Stimulated activated CD8-positive, alpha-beta memory T cell treated with anti-CD3 and anti-CD28 coated beads, Interleukin-2, amount 100 ng/mL, for 1 hour (primary cell): ENCODE measurements around the gene NKIRAS1.
"Not testable (repeated sequence)": the region's sequence is repeated elsewhere in the genome, so short reads cannot be mapped to it uniquely, and the experiment has no call there.

ENCODE experiments used
- DNase-seq, 2 donors: peaks; one replicate each; pipeline ENCODE4 v3.0.0-alpha.2; 2020; ENCODE audit warnings: low read depth in 2 of 2

The NKIRAS1 gene

GRCh38 chr3:23904545-23904944 is 12.2 kb downstream of the NKIRAS1 start:
- DNase-seq, result no peak

- no peak for DNase-seq
Measured at GRCh38 chr3:23900744-23901143, 16.0 kb downstream of the NKIRAS1 start.

- no peak for DNase-seq
Measured at GRCh38 chr3:23895181-23895580, 21.6 kb downstream of the NKIRAS1 start.

GRCh38 chr3:23894254-23895061 is 22.3 kb downstream of the NKIRAS1 start:
- DNase-seq, result no peak

DNA sequence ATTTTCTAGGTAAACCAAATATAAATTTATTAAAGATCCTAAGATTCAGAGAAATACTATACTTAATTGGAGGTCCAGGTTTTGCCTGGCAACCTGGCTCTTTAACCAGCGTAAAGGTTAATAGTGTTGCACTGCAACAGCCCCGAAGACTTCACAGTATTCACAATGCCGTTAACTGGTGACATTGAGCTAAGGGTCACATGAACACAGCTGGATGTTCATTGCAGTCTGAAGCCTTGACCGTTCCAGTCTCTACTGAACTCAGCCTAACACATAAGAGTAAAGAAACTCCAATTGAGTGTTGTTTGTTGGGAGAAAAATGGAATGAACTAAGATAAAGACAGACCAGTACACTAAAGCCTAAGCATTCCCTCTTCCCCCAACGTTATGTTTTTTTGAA is 26.8 kb downstream of the NKIRAS1 start:
- DNase-seq, result no peak

DNA sequence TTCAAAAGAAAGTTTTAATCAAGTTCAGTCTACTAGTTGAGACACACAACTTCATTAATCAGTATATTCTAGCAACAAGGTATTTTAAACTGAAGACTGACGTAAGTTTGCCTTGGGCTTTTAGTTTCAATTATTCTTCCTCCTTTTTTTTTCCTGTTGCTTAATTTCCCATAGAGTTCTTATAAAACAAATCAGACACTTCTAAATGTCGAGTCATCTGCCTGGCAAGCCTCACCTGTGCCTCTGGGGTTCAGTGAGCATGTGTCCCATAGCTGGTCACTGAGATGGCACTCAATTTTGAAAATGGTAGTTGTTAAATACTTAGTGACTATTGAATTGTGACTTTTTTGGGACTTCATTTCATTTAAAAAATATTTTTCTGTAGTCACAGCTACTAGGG is 27.4 kb downstream of the NKIRAS1 start:
- no peak for DNase-seq

GRCh38 chr3:23888617-23889228 is 28.1 kb downstream of the NKIRAS1 start:
- no peak for DNase-seq

DNA sequence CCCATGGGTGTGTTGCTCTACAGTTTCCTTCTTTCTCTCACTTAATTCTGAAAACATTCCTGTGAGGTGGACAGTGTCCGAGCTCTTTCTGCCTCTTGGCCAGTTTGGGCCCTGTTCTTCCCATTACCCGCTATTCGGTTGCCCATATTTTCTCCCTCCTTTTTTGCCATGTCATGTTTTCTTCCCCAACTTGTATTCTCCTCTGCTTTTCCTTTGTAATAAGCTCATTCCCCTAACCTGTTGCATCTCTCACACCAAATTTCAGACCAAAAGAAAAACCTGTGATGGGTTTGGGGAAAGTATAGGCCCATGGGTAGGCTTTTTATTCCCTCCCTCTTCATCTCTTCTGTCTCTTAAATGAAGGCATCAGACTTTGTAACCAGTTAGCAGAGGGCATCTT is 30.5 kb downstream of the NKIRAS1 start:
- no peak for DNase-seq

- DNase-seq, result no peak
Measured at GRCh38 chr3:23885210-23885609, 31.6 kb downstream of the NKIRAS1 start.

GRCh38 chr3:23884481-23884880 is 32.3 kb downstream of the NKIRAS1 start:
- no peak for DNase-seq

DNA sequence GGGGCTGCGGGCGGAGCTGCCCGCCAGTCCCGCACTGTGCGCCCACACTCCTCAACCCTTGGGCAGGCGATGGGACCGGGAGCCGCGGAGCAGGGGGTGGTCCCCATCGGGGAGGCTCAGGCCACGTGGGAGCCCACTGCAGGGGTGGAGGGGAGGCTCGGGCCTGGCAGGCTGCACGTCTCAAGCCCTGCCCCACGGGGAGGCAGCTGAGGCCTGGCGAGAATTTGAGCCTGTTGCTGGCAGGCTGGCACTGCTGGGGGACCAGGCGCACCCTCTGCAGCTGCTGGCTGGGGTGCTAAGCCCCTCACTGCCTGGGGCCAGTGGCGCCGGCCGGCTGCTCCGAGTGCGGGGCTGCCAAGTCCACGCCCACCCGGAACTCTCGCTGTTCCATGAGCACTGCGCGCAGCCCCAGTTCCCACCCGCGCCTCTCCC is 34.3 kb downstream of the NKIRAS1 start:
- no peak for DNase-seq

DNA sequence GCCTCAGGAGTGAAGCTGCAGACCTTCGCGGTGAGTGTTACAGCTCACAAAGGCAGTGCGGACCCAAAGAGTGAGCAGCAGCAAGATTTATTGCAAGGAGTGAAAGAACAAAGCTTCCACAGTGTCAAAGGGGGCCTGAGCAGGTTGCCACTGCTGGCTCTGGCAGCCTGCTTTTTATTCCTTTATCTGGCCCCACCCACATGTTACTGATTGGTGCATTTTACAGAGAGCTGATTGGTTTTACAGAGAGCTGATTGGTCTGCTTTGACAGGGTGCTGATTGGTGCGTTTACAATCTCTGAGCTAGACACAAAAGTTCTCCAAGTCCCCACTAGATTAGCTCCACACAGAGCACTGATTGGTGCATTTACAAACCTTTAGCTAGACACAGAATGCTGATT is 34.8 kb downstream of the NKIRAS1 start:
- DNase-seq, result not testable (repeated sequence)

GRCh38 chr3:23880703-23881339 is 36.0 kb downstream of the NKIRAS1 start:
- no peak for DNase-seq

- DNase-seq, result no peak
Measured at GRCh38 chr3:23879485-23879884, 37.3 kb downstream of the NKIRAS1 start.

DNA sequence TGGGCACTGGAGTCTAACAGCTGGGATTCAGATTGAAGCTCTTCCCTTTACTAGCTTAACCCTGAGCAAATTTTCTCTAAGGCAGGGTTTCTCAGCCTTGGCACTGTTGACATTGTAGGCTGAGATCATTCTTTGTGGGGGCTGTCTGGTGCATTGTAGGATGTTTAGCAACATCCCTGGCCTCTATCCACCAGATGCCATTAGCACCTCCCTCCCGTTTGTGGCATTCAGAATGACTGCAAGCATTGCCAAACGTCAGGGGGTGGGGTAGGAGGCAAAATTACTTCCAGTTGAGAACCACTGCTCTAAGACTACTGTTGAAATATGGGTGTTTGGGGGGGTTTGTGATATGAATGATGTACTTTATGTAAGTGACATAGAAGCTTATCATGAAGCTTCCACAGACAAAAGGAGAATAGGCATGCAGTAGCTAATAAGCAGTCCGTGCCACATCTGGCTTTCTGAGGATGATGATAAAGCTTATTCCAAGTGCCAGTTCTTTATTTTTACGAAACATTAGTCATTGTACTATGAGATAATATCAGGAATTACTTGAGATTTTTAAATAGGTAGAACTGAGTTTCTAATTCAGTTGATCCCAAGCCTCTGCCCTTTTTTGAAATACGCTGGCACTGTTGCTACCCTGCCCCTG is 39.3 kb downstream of the NKIRAS1 start:
- DNase-seq, result no peak

DNA sequence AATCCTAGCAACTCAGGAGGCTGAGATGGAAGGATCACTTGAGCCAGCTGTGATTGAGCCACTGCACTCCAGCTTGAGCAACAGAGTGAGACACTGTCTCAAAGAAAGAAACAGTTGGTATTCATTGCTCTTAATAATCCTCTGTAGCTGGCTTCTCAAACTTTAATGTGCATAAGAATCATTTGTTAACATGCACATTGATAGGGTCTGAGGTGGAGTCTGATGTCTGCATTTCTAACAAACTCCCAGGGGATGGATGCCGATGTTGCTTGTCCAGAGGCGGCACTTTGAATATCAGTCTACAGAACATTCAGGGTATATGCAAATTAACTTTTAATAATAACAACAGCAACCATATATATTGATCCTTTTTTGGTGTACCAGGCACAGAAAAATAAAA is 39.9 kb downstream of the NKIRAS1 start:
- DNase-seq, result no peak

- no peak for DNase-seq
Measured at GRCh38 chr3:23875113-23875725, 41.6 kb downstream of the NKIRAS1 start.

- DNase-seq, result no peak
Measured at GRCh38 chr3:23874359-23875112, 42.3 kb downstream of the NKIRAS1 start.

- DNase-seq, result no peak
Measured at GRCh38 chr3:23873941-23874340, 42.8 kb downstream of the NKIRAS1 start.

- DNase-seq, result no peak
Measured at GRCh38 chr3:23872330-23872729, 44.5 kb downstream of the NKIRAS1 start.

DNA sequence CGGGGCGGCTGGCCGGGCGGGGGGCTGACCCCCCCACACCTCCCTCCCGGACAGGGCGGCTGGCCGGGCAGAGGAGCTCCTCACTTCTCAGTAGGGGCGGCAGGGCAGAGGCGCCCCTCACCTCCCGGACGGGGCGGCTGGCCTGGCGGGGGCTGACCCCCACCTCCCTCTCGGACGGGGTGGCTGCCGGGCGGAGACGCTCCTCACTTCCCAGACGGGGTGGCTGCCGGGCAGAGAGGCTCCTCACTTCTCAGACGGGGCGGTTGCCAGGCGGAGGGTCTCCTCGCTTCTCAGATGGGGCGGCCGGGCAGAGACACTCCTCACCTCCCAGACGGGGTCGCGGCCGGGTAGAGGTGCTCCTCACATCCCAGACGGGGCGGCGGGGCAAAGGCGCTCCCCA is 45.4 kb downstream of the NKIRAS1 start:
- DNase-seq, result not testable (repeated sequence)
